HepG2 (cell line): Measurements from ENCODE around the gene CS. TPM values are rescaled to one million over a fixed set of nuclear protein-coding genes. Genes with fewer than 3 reads are reported as not detected.

Experiments used
- ATAC-seq: fragments of 200-7000 bp; cut with Tn5 transposase; 3 replicates; pipeline ENCODE4 v1.9.1; 2020; ENCODE audit warnings: mild to moderate bottlenecking, moderate library complexity
- BruUV-seq: library from RNA; stranded (reverse); fragments of 400-500 nt; replicated peaks from 2 replicates; lab custom pipeline; 2021; lab: Mats Ljungman, UMichigan
- CTCF ChIA-PET: fragments of 300-600 bp; formaldehyde crosslinking; extraction: SDS; loops from one replicate; lab custom pipeline; 2021; ENCODE audit warnings: low total read pairs, inconsistent platforms, low intra/inter-chr PET ratio; lab: Yijun Ruan, JAX
- POLR2A ChIA-PET: fragments of 350-600 bp; sonication (Branson Sonifier 250); formaldehyde crosslinking; loops from one replicate; lab custom pipeline; 2020; ENCODE audit warnings: antibody characterized with exemption, inconsistent platforms; lab: Yijun Ruan, JAX
- DNase-seq: peaks from one replicate; pipeline ENCODE4 v3.0.0-alpha.2; 2015; ENCODE audit warnings: low spot score
- FAIRE-seq: peaks from 3 replicates; lab custom pipeline; 2011; peaks lifted over from hg19 to GRCh38; lab: Jason Lieb, UNC
- H2AFZ ChIP-seq: one replicate; pipeline ENCODE4 v1.6.1; 2011; ENCODE audit warnings: low read length, inconsistent platforms
- H3K27ac ChIP-seq: fragments of 300-600 bp; 3 replicates; pipeline ENCODE4 v1.8.0; 2011; ENCODE audit warnings: mixed run types, mild to moderate bottlenecking, mixed read lengths, low read length, inconsistent platforms; ENCODE audit not compliant: insufficient read depth; ENCODE audit errors: extremely low read length
- H3K27me3 ChIP-seq, 2 experiments: fragments of 200-600 bp in 1 of 2; 2 replicates in 1 of 2; 3 replicates in 1 of 2; pipeline versions ENCODE4 v1.6.0 to v1.8.0; 2011; ENCODE audit warnings: low read length in 2 of 2, mild to moderate bottlenecking in 2 of 2, moderate library complexity in 2 of 2, inconsistent platforms in 1 of 2; ENCODE audit not compliant: insufficient read depth in 2 of 2, control insufficient read depth in 1 of 2
- H3K36me3 ChIP-seq, 2 experiments: fragments of 200-600 bp in 1 of 2; replicated peaks in 1 of 2; 2 replicates in 1 of 2; 3 replicates in 1 of 2; pipeline versions ENCODE4 v1.5.1 to v1.8.0; 2011; ENCODE audit warnings: low read length in 2 of 2, inconsistent platforms in 1 of 2; ENCODE audit not compliant: insufficient read depth in 2 of 2, control insufficient read depth in 1 of 2
- H3K4me1 ChIP-seq: 2 replicates; pipeline ENCODE4 v1.5.1; 2012; ENCODE audit warnings: low read length, inconsistent platforms; ENCODE audit not compliant: insufficient read depth
- H3K4me2 ChIP-seq: 2 replicates; pipeline ENCODE4 v1.6.0; 2011; ENCODE audit warnings: low read depth, low read length, inconsistent platforms
- H3K4me3 ChIP-seq, 3 experiments: fragments of 200-600 bp in 1 of 3; sonication (generic), shearing (Covaris generic) in 1 of 3; replicated peaks in 1 of 3; 2 replicates each; pipeline ENCODE4 v1.5.1; 2011 to 2016; ENCODE audit warnings: low read length in 3 of 3, inconsistent platforms in 2 of 3, low read depth in 2 of 3, mild to moderate bottlenecking in 2 of 3, control low read depth in 1 of 3, mixed read lengths in 1 of 3; ENCODE audit not compliant: insufficient read depth in 1 of 3
- H3K79me2 ChIP-seq: one replicate; pipeline ENCODE4 v1.6.1; 2011; ENCODE audit warnings: low read length, inconsistent platforms; ENCODE audit not compliant: insufficient read depth
- H3K9ac ChIP-seq: 2 replicates; pipeline ENCODE4 v1.6.0; 2011; ENCODE audit warnings: mild to moderate bottlenecking, low read depth, low read length, inconsistent platforms; ENCODE audit not compliant: insufficient read depth
- H3K9me3 ChIP-seq: 2 replicates; pipeline ENCODE4 v1.5.1; 2012; ENCODE audit warnings: mild to moderate bottlenecking, low read length
- H4K20me1 ChIP-seq: 2 replicates; pipeline ENCODE4 v1.6.0; 2011; ENCODE audit warnings: inconsistent platforms, mild to moderate bottlenecking, low read length, moderate library complexity; ENCODE audit not compliant: insufficient read depth
- CEBPB ChIP-seq: IDR thresholded peaks from 2 replicates; pipeline ENCODE4 v1.6.1; 2011; ENCODE audit warnings: low read depth, low read length, improper control_type of control experiment, borderline replicate concordance
- CSRNP2 ChIP-seq: sonication (generic); formaldehyde crosslinking; conservative IDR thresholded peaks from 2 replicates; pipeline ENCODE4 v1.8.0; 2022; ENCODE audit warnings: low read depth, missing genetic modification reagents
- KMT2B ChIP-seq: IDR thresholded peaks from 2 replicates; pipeline ENCODE4 v1.6.1; 2016; ENCODE audit warnings: missing genetic modification reagents, missing compliant biosample characterization
- MAF1 ChIP-seq: sonication (generic); formaldehyde crosslinking; IDR thresholded peaks from 2 replicates; pipeline ENCODE4 v1.5.0; 2020; ENCODE audit warnings: missing genetic modification reagents, borderline replicate concordance
- MED13 ChIP-seq: sonication (generic); formaldehyde crosslinking; IDR thresholded peaks from 2 replicates; pipeline ENCODE4 v1.5.0; 2020; ENCODE audit warnings: missing genetic modification reagents
- NR3C1 ChIP-seq: sonication (generic); formaldehyde crosslinking; IDR thresholded peaks from 2 replicates; pipeline ENCODE4 v1.4.0; 2020; ENCODE audit warnings: missing genetic modification reagents
- SCMH1 ChIP-seq: sonication (generic); formaldehyde crosslinking; IDR thresholded peaks from 2 replicates; pipeline ENCODE4 v1.9.0; 2021; ENCODE audit warnings: missing genetic modification reagents, mild to moderate bottlenecking, borderline replicate concordance
- ZFP41 ChIP-seq: sonication (generic); formaldehyde crosslinking; IDR thresholded peaks from 2 replicates; pipeline ENCODE4 v1.4.0; 2020; ENCODE audit warnings: mild to moderate bottlenecking, missing genetic modification reagents, borderline replicate concordance
- ZNF17 ChIP-seq: sonication (generic); formaldehyde crosslinking; IDR thresholded peaks from 2 replicates; pipeline ENCODE4 v1.5.0; 2020; ENCODE audit warnings: mild to moderate bottlenecking, missing genetic modification reagents
- ZNF768 ChIP-seq: sonication (generic); formaldehyde crosslinking; IDR thresholded peaks from 2 replicates; pipeline ENCODE4 v1.4.0; 2020; ENCODE audit warnings: missing genetic modification reagents
- ZNF839 ChIP-seq: sonication (generic); formaldehyde crosslinking; IDR thresholded peaks from 2 replicates; pipeline ENCODE4 v1.4.0; 2020; ENCODE audit warnings: missing genetic modification reagents, mild to moderate bottlenecking, borderline replicate concordance
- ZSCAN31 ChIP-seq: sonication (generic); formaldehyde crosslinking; IDR thresholded peaks from 2 replicates; pipeline ENCODE4 v1.5.0; 2020; ENCODE audit warnings: low read depth, mild to moderate bottlenecking, missing genetic modification reagents
- WGBS: methylation state at CpG from one replicate; pipeline ENCODE4 v1.1.6; 2017; ENCODE audit warnings: low lambda C conversion rate; 5-methylcytosine and 5-hydroxymethylcytosine counted together
- in situ Hi-C: cut with HindIII; loops from 2 replicates; pipeline ENCODE4 v1.10.0; 2017; ENCODE audit warnings: low pct_unique_long_range_greater_than_20kb; ENCODE audit not compliant: extremely low pct_ligation_motif_present
- intact Hi-C: fragments of 100-400 bp; cut with micrococcal nuclease; formaldehyde crosslinking; loops from one replicate; pipeline ENCODE4 v1.10.0; 2022; ENCODE audit not compliant: unreplicated experiment
- polyA plus RNA-seq, 8 experiments: library from polyadenylated mRNA; depleted of rRNA in 3 of 8; stranded (reverse) in 7 of 8; unstranded in 1 of 8; fragments of >200 nt; fragmentation: Illumina TruSeq in 4 of 8; extraction: Trizol in 4 of 8; gene quantifications; 2 replicates each; pipeline versions ENCODE4 v1.2.1 to v1.2.3, GENCODE V29; 2011 to 2016; ENCODE audit warnings: low read depth in 4 of 8, missing spikeins in 1 of 8, mixed read lengths in 1 of 8; ENCODE audit not compliant: insufficient read depth in 1 of 8
- total RNA-seq, 5 experiments: library from RNA; depleted of rRNA; stranded (reverse); fragments of >200 nt; fragmentation: Illumina TruSeq; extraction: Trizol; gene quantifications; 2 replicates each; pipeline ENCODE4 v1.2.3, GENCODE V29; 2016; ENCODE audit warnings: low read depth in 1 of 5
- TF ChIP-seq, protein P1 (sequence below): sonication (generic); formaldehyde crosslinking; IDR thresholded peaks from 2 replicates; pipeline ENCODE4 v1.4.0; 2020; ENCODE audit warnings: missing genetic modification reagents
- TF ChIP-seq, protein P2 (sequence below): sonication (generic); formaldehyde crosslinking; IDR thresholded peaks from 2 replicates; pipeline ENCODE4 v1.5.1; 2020; ENCODE audit warnings: mild to moderate bottlenecking, missing genetic modification reagents, moderate library complexity
- TF ChIP-seq, protein P3 (sequence below): sonication (generic); formaldehyde crosslinking; IDR thresholded peaks from 2 replicates; pipeline ENCODE4 v1.4.0; 2020; ENCODE audit warnings: missing genetic modification reagents, borderline replicate concordance

Gene CS
- total and polyA plus RNA-seq, 2 of the 13 experiments (the other 11 are each of a cell fraction or from before 2014, with no cell fraction given), result 173 to 175 TPM

DNA sequence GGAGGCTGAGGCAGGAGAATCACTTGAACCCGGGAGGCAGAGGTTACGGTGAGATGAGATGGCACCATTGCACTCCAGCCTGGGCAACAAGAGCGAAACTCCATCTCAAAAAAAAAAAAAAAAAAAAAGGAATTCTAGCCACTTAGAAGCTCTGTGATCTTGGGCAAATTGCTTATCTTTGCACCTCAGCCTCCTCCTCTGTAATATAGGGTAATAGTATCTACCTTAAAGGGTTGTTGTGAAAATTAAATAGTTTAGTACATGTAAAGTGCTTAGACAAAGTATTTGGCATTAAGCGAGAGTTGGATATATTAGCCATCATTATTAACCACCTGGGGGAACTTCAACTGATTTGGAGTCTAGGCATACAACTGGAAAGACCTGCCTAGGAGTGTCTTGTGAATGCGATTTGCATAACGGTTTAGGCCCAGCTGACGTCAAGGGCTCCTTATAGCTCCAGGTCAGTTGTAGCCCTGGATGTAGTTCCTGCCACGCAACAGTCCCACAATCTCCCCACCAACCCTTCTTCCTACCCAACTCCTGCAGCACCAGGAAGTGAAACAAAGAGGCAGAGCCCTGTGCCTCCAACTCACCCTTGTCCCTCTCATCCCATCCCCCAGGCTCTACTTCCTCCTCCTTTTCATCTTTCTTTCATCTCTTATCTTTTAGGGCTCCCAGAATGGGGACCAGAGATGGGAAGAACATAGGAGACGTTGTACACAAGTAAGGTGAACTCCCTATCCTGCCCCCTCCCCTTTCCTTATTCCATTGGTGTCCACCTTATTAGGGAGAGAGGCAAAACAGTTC lies 36.4 kb upstream of the CS start:
- Histone ChIP-seq H2AFZ (no peak overlapping the region), H3K9me3 (no peaks in the 10 kb centered on the region), H3K27ac (no peak overlapping the region), H3K27me3 (no peaks in the 10 kb centered on the region; a peak in 1 of 5 replicates), H3K79me2 (no peaks in the 10 kb centered on the region), H3K4me3 (no peak overlapping the region), H4K20me1 (no peaks in the 10 kb centered on the region), H3K4me1 (peaks cover 56% of the 10 kb centered on the region), H3K36me3 (no peaks in the 10 kb centered on the region), H3K4me2 (no peak overlapping the region), H3K9ac (no peak overlapping the region)
- DNase-seq (no peak), FAIRE-seq (no peak), ATAC-seq (no peak)
- intact Hi-C loops (no loop called here), in situ Hi-C loops (no loop called here)
- BruUV-seq, result no TSS peak
- 85% methylated on average over 9 of the region's 9 CpGs for WGBS
- POLR2A ChIA-PET, result interaction anchor here (0.7 to 4.7 kb wide), 5 partner anchors 21 to 130 kb away, joined by 3 to 71 read pairs (median 9); partner anchors contain the start of genes CNPY2, STAT2 and TIMELESS
- CTCF ChIA-PET, result no interaction called here
- TF ChIP-seq ZNF17 (no peak), CEBPB (no peak), ZNF768 (CRISPR knock-in tag) (no peak), NR3C1 (no peak), KMT2B (CRISPR knock-in tag) (no peak), ZSCAN31 (CRISPR knock-in tag) (no peak), MAF1 (no peak), CSRNP2 (CRISPR knock-in tag) (no peak), MED13 (CRISPR knock-in tag) (no peak), ZFP41 (CRISPR knock-in tag) (no peak), SCMH1 (CRISPR knock-in tag) (no peak), ZNF839 (CRISPR knock-in tag) (no peak)
- TF ChIP-seq, protein P1, sequence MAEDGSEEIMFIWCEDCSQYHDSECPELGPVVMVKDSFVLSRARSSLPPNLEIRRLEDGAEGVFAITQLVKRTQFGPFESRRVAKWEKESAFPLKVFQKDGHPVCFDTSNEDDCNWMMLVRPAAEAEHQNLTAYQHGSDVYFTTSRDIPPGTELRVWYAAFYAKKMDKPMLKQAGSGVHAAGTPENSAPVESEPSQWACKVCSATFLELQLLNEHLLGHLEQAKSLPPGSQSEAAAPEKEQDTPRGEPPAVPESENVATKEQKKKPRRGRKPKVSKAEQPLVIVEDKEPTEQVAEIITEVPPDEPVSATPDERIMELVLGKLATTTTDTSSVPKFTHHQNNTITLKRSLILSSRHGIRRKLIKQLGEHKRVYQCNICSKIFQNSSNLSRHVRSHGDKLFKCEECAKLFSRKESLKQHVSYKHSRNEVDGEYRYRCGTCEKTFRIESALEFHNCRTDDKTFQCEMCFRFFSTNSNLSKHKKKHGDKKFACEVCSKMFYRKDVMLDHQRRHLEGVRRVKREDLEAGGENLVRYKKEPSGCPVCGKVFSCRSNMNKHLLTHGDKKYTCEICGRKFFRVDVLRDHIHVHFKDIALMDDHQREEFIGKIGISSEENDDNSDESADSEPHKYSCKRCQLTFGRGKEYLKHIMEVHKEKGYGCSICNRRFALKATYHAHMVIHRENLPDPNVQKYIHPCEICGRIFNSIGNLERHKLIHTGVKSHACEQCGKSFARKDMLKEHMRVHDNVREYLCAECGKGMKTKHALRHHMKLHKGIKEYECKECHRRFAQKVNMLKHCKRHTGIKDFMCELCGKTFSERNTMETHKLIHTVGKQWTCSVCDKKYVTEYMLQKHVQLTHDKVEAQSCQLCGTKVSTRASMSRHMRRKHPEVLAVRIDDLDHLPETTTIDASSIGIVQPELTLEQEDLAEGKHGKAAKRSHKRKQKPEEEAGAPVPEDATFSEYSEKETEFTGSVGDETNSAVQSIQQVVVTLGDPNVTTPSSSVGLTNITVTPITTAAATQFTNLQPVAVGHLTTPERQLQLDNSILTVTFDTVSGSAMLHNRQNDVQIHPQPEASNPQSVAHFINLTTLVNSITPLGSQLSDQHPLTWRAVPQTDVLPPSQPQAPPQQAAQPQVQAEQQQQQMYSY (CRISPR knock-in tag), result no peak
- TF ChIP-seq, protein P2, sequence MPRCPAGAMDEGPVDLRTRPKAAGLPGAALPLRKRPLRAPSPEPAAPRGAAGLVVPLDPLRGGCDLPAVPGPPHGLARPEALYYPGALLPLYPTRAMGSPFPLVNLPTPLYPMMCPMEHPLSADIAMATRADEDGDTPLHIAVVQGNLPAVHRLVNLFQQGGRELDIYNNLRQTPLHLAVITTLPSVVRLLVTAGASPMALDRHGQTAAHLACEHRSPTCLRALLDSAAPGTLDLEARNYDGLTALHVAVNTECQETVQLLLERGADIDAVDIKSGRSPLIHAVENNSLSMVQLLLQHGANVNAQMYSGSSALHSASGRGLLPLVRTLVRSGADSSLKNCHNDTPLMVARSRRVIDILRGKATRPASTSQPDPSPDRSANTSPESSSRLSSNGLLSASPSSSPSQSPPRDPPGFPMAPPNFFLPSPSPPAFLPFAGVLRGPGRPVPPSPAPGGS (CRISPR knock-in tag), result no peak
- TF ChIP-seq, protein P3, sequence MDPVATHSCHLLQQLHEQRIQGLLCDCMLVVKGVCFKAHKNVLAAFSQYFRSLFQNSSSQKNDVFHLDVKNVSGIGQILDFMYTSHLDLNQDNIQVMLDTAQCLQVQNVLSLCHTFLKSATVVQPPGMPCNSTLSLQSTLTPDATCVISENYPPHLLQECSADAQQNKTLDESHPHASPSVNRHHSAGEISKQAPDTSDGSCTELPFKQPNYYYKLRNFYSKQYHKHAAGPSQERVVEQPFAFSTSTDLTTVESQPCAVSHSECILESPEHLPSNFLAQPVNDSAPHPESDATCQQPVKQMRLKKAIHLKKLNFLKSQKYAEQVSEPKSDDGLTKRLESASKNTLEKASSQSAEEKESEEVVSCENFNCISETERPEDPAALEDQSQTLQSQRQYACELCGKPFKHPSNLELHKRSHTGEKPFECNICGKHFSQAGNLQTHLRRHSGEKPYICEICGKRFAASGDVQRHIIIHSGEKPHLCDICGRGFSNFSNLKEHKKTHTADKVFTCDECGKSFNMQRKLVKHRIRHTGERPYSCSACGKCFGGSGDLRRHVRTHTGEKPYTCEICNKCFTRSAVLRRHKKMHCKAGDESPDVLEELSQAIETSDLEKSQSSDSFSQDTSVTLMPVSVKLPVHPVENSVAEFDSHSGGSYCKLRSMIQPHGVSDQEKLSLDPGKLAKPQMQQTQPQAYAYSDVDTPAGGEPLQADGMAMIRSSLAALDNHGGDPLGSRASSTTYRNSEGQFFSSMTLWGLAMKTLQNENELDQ, result no peak
